Activated T-helper 2 cell treated with anti-CD3 and anti-CD28 coated beads, Interferon-gamma antibody, Interleukin-2, Interleukin-4, amounts not matched to agents 10 μg/mL and 5 μg/mL and 100 μg/mL, durations not matched to agents 14 hours and 24 hours and 36 hours (primary cell): ENCODE data around the gene TRIM8. TPM values are rescaled to one million over a fixed set of nuclear protein-coding genes. Genes with fewer than 3 reads are reported as not detected.

Experiments
- DNase-seq: peaks from one replicate; pipeline ENCODE4 v3.0.0; 2021; ENCODE audit warnings: low spot score
- H3K27ac Mint-ChIP-seq: one replicate; pipeline ENCODE4 v1.8.0; 2021; ENCODE audit warnings: mixed read lengths
- H3K27me3 Mint-ChIP-seq: one replicate; pipeline ENCODE4 v1.8.0; 2021; ENCODE audit warnings: low read depth, mixed read lengths
- H3K36me3 Mint-ChIP-seq: one replicate; pipeline ENCODE4 v1.8.0; 2021; ENCODE audit warnings: low read depth, mixed read lengths
- H3K4me1 Mint-ChIP-seq: one replicate; pipeline ENCODE4 v1.8.0; 2021; ENCODE audit warnings: low read depth, mixed read lengths
- H3K4me3 Mint-ChIP-seq: one replicate; pipeline ENCODE4 v1.8.0; 2021; ENCODE audit warnings: low read depth, mild to moderate bottlenecking, moderate library complexity, mixed read lengths
- H3K9me3 Mint-ChIP-seq: one replicate; pipeline ENCODE4 v1.8.0; 2021; ENCODE audit warnings: mixed read lengths
- intact Hi-C: fragments of 100-400 bp; cut with micrococcal nuclease; formaldehyde crosslinking; loops from one replicate; pipeline ENCODE4 v1.15.1; 2023
- total RNA-seq: library from RNA; stranded (reverse); gene quantifications from 2 replicates; pipeline ENCODE4 v1.2.3, GENCODE V29; 2022

The TRIM8 gene
- total RNA-seq, 1 donor from 2014 or later: 82.9 TPM

DNA sequence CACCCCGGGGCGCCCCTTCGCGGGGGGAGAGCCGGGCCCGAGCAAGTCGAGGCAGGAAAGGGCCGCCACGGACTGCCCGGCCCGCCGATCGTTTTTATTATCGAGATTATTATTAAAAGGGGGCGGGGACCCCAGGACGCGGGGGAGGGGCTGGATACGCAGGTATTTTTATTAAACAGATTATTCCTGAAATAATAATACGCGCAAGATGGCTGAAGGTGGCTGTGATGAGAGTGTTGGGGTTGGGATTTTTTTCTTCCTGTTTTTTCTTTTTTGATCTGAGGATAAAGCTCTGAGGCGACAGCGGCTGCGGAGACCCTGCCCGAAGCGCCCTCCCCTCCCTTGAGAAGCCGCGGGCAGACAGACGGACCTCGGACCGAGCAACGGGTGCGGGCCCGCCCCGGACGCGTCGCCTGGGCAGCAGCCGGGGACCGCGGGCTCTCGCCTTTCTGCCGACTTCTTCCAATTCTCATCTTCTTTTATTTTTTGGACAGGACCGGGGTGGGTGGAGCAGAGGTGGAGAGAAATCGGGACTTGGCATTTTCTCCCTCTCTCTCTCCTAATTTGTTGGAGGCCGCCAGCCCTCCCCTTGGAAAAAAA is 1.4 kb upstream of the TRIM8 start:
- no peaks in the 10 kb centered on the region for H3K9me3 Mint-ChIP-seq
- H3K4me1 Mint-ChIP-seq: peaks cover 24% of the 10 kb centered on the region
- peaks cover 29% of the 10 kb centered on the region for H3K36me3 Mint-ChIP-seq
- DNase-seq: no peak
- peak overlapping the region; percentile 86 for H3K4me3 Mint-ChIP-seq
- intact Hi-C loops: loop anchor here (1.0 to 10.0 kb wide), 4 partner anchors 140 to 828 kb away; partner anchors contain the start of genes NFKB2, OGA, PPRC1 and SUFU
- H3K27me3 Mint-ChIP-seq: no peaks in the 10 kb centered on the region
- H3K27ac Mint-ChIP-seq: peak overlapping the region; percentile 88

DNA sequence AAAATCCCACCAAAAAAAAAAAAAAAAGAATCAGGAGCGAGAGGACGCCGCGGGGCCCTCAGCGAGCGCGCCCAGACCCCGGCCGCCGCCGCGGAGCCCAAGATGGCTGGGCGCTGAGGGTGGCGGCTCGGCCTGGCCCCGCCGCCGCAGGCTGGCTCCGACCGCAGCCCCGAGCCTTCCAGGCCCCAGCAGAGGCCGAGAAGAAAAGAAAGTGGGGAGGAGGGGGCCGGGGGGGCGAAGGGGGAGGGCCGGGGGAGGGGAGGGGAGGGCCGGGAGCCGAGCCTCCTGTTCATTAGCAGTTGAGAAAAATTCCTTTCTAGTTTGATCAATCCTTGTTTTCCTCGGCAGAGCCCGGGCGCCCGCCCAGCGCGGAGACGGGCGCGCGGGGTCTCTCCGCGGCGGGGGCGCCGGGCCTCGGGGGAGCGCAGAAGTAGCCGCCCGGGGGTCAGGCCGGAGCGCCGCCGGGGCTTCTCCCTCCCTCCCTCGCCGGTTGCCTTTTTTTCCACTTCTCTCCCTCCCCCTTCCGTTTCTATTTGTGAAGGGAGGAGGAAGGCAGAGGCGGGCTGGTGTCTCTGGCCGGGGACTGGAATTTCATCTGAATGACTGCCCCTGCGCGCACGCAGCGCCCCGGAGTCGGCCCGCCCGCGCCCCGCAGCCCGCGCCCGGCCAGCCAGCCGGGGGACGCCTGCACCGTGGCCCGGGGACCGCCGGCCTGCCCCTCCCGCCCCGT is 778 bp upstream of the TRIM8 start:
- intact Hi-C loops: loop anchor here (2.0 to 10.0 kb wide), 3 partner anchors 249 to 829 kb away; partner anchors contain the start of genes NFKB2, OGA and PPRC1
- H3K9me3 Mint-ChIP-seq: no peaks in the 10 kb centered on the region
- peaks cover 31% of the 10 kb centered on the region for H3K4me1 Mint-ChIP-seq
- H3K27me3 Mint-ChIP-seq: no peaks in the 10 kb centered on the region
- H3K36me3 Mint-ChIP-seq: peaks cover 35% of the 10 kb centered on the region
- peak overlapping the region; percentile 88 for H3K27ac Mint-ChIP-seq
- no peak for DNase-seq
- H3K4me3 Mint-ChIP-seq: peak overlapping the region; percentile 86

- DNase-seq: peak; percentile 71
- H3K4me1 Mint-ChIP-seq: peaks cover 41% of the 10 kb centered on the region
- peak overlapping the region; percentile 98 for H3K27ac Mint-ChIP-seq
- intact Hi-C loops: loop anchor here (1.0 to 10.0 kb wide), 4 partner anchors 69 to 830 kb away; partner anchors contain the start of genes ARL3, CNNM2, OGA and PPRC1
- H3K9me3 Mint-ChIP-seq: no peaks in the 10 kb centered on the region
- H3K27me3 Mint-ChIP-seq: no peaks in the 10 kb centered on the region
- peaks cover 41% of the 10 kb centered on the region for H3K36me3 Mint-ChIP-seq
- H3K4me3 Mint-ChIP-seq: peak overlapping the region; percentile 96
Measured at GRCh38 chr10:102644646-102645387, 538 bp downstream of the TRIM8 start.

DNA sequence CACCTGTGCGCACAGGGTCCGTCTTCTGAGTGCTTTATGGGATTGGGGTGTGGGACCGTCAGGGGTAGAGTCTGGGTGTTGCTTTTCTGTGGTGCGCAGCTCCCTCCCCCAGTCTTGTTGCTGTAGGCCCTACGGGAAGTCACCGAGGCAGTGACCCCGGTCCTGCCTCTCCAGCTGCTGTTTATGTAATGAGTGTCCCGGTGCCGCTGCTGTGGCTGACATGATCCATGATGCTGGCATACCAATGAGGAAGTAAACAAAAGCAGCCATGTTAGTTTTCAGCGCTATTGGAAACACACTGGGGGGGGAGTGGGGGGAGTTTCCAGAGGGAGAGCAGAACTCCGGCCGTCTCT is 1.1 kb downstream of the TRIM8 start:
- Mint-ChIP-seq H3K9me3 (no peaks in the 10 kb centered on the region), H3K4me1 (peaks cover 41% of the 10 kb centered on the region), H3K27me3 (no peaks in the 10 kb centered on the region), H3K36me3 (peaks cover 41% of the 10 kb centered on the region), H3K27ac (peak overlapping the region; percentile 98), H3K4me3 (peak overlapping the region; percentile 96)
- intact Hi-C loops: loop anchor here (1.0 to 10.0 kb wide), 4 partner anchors 69 to 831 kb away; partner anchors contain the start of genes ARL3, CNNM2, OGA and PPRC1
- peak; percentile 31 for DNase-seq

GRCh38 chr10:102645741-102646609 is 1.7 kb downstream of the TRIM8 start:
- intact Hi-C loops: loop anchor here (1.0 to 10.0 kb wide), 7 partner anchors 15 to 831 kb away; partner anchors contain the start of genes ACTR1A, ARL3, CNNM2 and OGA
- H3K9me3 Mint-ChIP-seq: no peaks in the 10 kb centered on the region
- peaks cover 45% of the 10 kb centered on the region for H3K36me3 Mint-ChIP-seq

DNA sequence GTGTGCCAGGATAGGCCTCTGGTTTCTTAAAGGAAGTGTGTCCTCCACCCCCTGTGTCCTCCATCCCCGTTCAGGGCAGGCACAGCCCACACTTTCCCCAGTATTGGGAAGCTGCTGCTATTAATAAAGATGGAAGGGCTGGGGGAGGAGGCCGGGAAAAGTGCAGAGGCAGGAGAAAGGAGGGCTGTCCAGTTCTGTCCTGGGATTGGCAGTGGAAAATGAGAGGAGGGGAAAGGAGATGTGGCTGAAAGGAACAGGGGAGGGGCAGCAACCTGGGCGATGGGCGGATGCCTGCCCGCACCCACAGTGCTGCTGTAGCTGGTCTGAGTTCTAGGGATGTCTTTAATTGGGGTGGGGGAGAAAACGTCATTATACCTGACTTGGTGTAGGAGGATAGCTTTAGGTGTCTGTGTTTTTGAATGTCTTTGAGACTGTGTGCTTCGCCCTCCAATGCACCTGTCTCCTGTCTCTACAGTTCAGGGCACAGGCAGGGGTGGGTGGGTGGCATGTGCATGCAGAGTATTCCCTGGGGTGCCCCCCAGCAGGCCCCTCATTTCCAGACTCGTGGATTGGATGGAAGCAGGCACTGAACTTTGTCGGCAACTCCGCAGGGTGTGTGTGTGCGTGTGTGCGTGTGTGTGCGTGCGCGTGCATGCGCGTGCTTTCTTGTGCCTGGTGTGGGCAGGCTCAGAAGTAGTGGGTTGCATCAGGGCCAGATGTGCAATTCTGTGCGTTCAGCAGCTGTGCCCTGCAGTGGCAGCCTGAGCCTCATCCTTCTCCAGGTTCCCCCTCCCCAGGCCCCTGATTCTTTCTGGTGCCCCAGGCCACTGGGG is 2.5 kb downstream of the TRIM8 start:
- peaks cover 47% of the 10 kb centered on the region for H3K4me1 Mint-ChIP-seq
- intact Hi-C loops: loop anchor here (1.0 to 10.0 kb wide), 6 partner anchors 14 to 832 kb away; partner anchors contain the start of genes ACTR1A, CNNM2, OGA and PPRC1
- H3K36me3 Mint-ChIP-seq: peaks cover 48% of the 10 kb centered on the region
- H3K27me3 Mint-ChIP-seq: no peaks in the 10 kb centered on the region
- H3K4me3 Mint-ChIP-seq: peak overlapping the region; percentile 96
- peak overlapping the region; percentile 98 for H3K27ac Mint-ChIP-seq
- DNase-seq: peak; percentile 36
- H3K9me3 Mint-ChIP-seq: no peaks in the 10 kb centered on the region

More at GRCh38 chr10:102645741-102646609, 1.7 kb downstream of the TRIM8 start:
- peak; percentile 73 for DNase-seq
- Mint-ChIP-seq H3K4me3 (peak overlapping the region; percentile 96), H3K27ac (peak overlapping the region; percentile 98), H3K27me3 (no peaks in the 10 kb centered on the region), H3K4me1 (peaks cover 47% of the 10 kb centered on the region)

GRCh38 chr10:102647443-102648268 is 3.4 kb downstream of the TRIM8 start:
- intact Hi-C loops: loop anchor here (2.0 to 10.0 kb wide), 4 partner anchors 27 to 833 kb away; partner anchors contain the start of genes CNNM2, OGA and PPRC1
- H3K4me3 Mint-ChIP-seq: peak overlapping the region; percentile 96
- peak overlapping the region; percentile 98 for H3K27ac Mint-ChIP-seq
- no peaks in the 10 kb centered on the region for H3K27me3 Mint-ChIP-seq
- no peaks in the 10 kb centered on the region for H3K9me3 Mint-ChIP-seq
- DNase-seq: no peak
- H3K36me3 Mint-ChIP-seq: peaks cover 55% of the 10 kb centered on the region
- H3K4me1 Mint-ChIP-seq: peaks cover 54% of the 10 kb centered on the region

DNA sequence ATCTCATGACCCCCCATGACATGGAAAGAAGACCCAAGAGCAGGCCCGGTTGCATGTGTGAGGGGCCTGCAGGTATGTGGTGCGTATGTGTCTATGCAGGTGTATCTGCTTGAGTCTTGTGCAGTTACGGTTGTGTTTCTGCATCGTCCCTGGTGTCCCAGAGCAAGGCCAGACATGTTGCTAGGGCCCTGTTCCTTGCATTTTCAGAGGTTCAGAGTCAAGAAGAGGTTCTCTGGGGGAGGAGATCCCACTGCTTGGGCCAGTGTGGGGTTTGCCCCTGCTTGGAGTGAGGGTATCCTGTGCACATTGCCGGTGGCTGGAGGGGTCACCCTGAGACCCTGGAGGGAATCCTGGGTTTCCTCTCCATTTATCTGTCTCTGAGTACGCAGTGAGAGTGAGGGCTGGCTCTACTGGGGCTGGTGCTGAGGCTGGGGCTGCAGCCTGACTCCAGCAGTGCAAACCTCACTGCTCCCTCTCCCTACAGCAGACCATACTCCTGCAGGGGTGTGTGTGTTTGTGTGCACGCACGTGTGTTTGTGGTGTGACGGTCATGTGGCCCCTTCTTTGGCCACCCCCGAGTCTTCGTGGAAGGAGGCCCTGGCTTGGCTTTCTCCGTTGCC is 4.1 kb downstream of the TRIM8 start:
- Mint-ChIP-seq H3K4me3 (peak overlapping the region; percentile 96), H3K9me3 (no peaks in the 10 kb centered on the region)
- intact Hi-C loops: loop anchor here (5.0 to 10.0 kb wide), 3 partner anchors 269 to 834 kb away; partner anchors contain the start of genes CNNM2, OGA and PPRC1

GRCh38 chr10:102648889-102649796 is 4.9 kb downstream of the TRIM8 start:
- H3K9me3 Mint-ChIP-seq: no peaks in the 10 kb centered on the region
- peaks cover 67% of the 10 kb centered on the region for H3K4me1 Mint-ChIP-seq
- H3K36me3 Mint-ChIP-seq: peaks cover 69% of the 10 kb centered on the region
- DNase-seq: no peak
- H3K27me3 Mint-ChIP-seq: no peaks in the 10 kb centered on the region
- H3K27ac Mint-ChIP-seq: peak overlapping the region; percentile 76
- H3K4me3 Mint-ChIP-seq: peak overlapping the region; percentile 96
- intact Hi-C loops: loop anchor here (5.0 to 10.0 kb wide), 3 partner anchors 268 to 834 kb away; partner anchors contain the start of genes CNNM2, OGA and PPRC1

More for the DNA sequence above, 4.1 kb downstream of the TRIM8 start:
- H3K27ac Mint-ChIP-seq: peak overlapping the region; percentile 98
- peaks cover 62% of the 10 kb centered on the region for H3K4me1 Mint-ChIP-seq
- peaks cover 62% of the 10 kb centered on the region for H3K36me3 Mint-ChIP-seq
- no peaks in the 10 kb centered on the region for H3K27me3 Mint-ChIP-seq
- no peak for DNase-seq
